Activated T-helper 17 cell treated with anti-CD3 and anti-CD28 coated beads, Interleukin-2, amount 50 U/mL, for 72 hours (primary cell): ENCODE data around the gene IL13RA1. TPM values are rescaled to one million over a fixed set of nuclear protein-coding genes. Genes with fewer than 3 reads are reported as not detected.
"Not testable (repeated sequence)": the region's sequence is repeated elsewhere in the genome, so short reads cannot be mapped to it uniquely, and the experiment has no call there.

Experiments
- ATAC-seq: fragments of 150-1000 bp; cut with Tn5 transposase; replicated peaks from 2 replicates; pipeline ENCODE4 v1.10.0; 2021; ENCODE audit warnings: mild to moderate bottlenecking, moderate library complexity
- H3K27ac Mint-ChIP-seq: one replicate; pipeline ENCODE4 v1.8.0; 2022; ENCODE audit warnings: mixed read lengths
- H3K27me3 Mint-ChIP-seq: one replicate; pipeline ENCODE4 v1.8.0; 2022; ENCODE audit warnings: mixed read lengths
- H3K36me3 Mint-ChIP-seq: one replicate; pipeline ENCODE4 v1.8.0; 2022; ENCODE audit warnings: low read depth, mild to moderate bottlenecking, mixed read lengths
- H3K4me1 Mint-ChIP-seq: one replicate; pipeline ENCODE4 v1.8.0; 2022; ENCODE audit warnings: mixed read lengths
- H3K4me3 Mint-ChIP-seq: one replicate; pipeline ENCODE4 v1.8.0; 2022; ENCODE audit warnings: mild to moderate bottlenecking, mixed read lengths
- H3K9me3 Mint-ChIP-seq: one replicate; pipeline ENCODE4 v1.8.0; 2022; ENCODE audit warnings: mixed read lengths
- total RNA-seq, 2 donors: library from RNA; stranded (reverse); gene quantifications; one replicate each; pipeline ENCODE4 v1.2.3, GENCODE V29; 2022

Gene IL13RA1
- total RNA-seq = 1 to 10 TPM in 1 of 2 donors, under 1 TPM in 1; 0.45 to 1.2 TPM

- H3K9me3 Mint-ChIP-seq = no peaks in the 10 kb centered on the region
- no peak within 1 kb of the TSS for H3K27ac Mint-ChIP-seq
- H3K36me3 Mint-ChIP-seq = no peaks in the 10 kb centered on the region
- H3K4me1 Mint-ChIP-seq = no peaks in the 10 kb centered on the region
- ATAC-seq = peak; percentile 88
- H3K4me3 Mint-ChIP-seq = peak within 1 kb of the TSS; percentile 54
- H3K27me3 Mint-ChIP-seq = peaks cover 18% of the 10 kb centered on the region
Measured at GRCh38 chrX:118726887-118727685, at the start of gene IL13RA1. Gene IL13RA1 (plus strand): TSS chrX:118727606. CDS start chrX:118727639, 33 bp downstream.

GRCh38 chrX:118679290-118679689 is 48.1 kb upstream of the IL13RA1 start:
- Mint-ChIP-seq H3K4me3 (no peak overlapping the region), H3K9me3 (no peaks in the 10 kb centered on the region), H3K4me1 (no peaks in the 10 kb centered on the region), H3K36me3 (peaks cover 80% of the 10 kb centered on the region), H3K27ac (no peak overlapping the region), H3K27me3 (no peaks in the 10 kb centered on the region)
- ATAC-seq = no peak

GRCh38 chrX:118682258-118683014 is 45.0 kb upstream of the IL13RA1 start:
- Mint-ChIP-seq H3K27me3 (no peaks in the 10 kb centered on the region), H3K4me1 (no peaks in the 10 kb centered on the region), H3K4me3 (no peak overlapping the region), H3K36me3 (peaks cover 73% of the 10 kb centered on the region), H3K27ac (no peak overlapping the region), H3K9me3 (no peaks in the 10 kb centered on the region)
- ATAC-seq = no peak

GRCh38 chrX:118685393-118685792 is 42.0 kb upstream of the IL13RA1 start:
- no peak overlapping the region for H3K4me3 Mint-ChIP-seq
- no peaks in the 10 kb centered on the region for H3K9me3 Mint-ChIP-seq
- ATAC-seq = no peak
- H3K36me3 Mint-ChIP-seq = peaks cover 68% of the 10 kb centered on the region
- no peaks in the 10 kb centered on the region for H3K4me1 Mint-ChIP-seq
- no peaks in the 10 kb centered on the region for H3K27me3 Mint-ChIP-seq
- no peak overlapping the region for H3K27ac Mint-ChIP-seq

- Mint-ChIP-seq H3K4me3 (no peak overlapping the region), H3K4me1 (no peaks in the 10 kb centered on the region), H3K27me3 (no peaks in the 10 kb centered on the region), H3K36me3 (peaks cover 43% of the 10 kb centered on the region), H3K27ac (no peak overlapping the region), H3K9me3 (no peaks in the 10 kb centered on the region)
- no peak for ATAC-seq
Measured at GRCh38 chrX:118688935-118689334, 38.5 kb upstream of the IL13RA1 start.

- no peaks in the 10 kb centered on the region for H3K9me3 Mint-ChIP-seq
Measured at GRCh38 chrX:118693843-118694242, 33.6 kb upstream of the IL13RA1 start.

GRCh38 chrX:118694638-118695037 is 32.8 kb upstream of the IL13RA1 start:
- Mint-ChIP-seq H3K4me1 (no peaks in the 10 kb centered on the region), H3K36me3 (peaks cover 10% of the 10 kb centered on the region), H3K27me3 (no peaks in the 10 kb centered on the region), H3K9me3 (no peaks in the 10 kb centered on the region), H3K27ac (no peak overlapping the region), H3K4me3 (no peak overlapping the region)
- ATAC-seq = no peak

More at GRCh38 chrX:118693843-118694242, 33.6 kb upstream of the IL13RA1 start:
- no peak overlapping the region for H3K4me3 Mint-ChIP-seq
- H3K27me3 Mint-ChIP-seq = no peaks in the 10 kb centered on the region
- no peak overlapping the region for H3K27ac Mint-ChIP-seq
- H3K4me1 Mint-ChIP-seq = no peaks in the 10 kb centered on the region
- ATAC-seq = no peak
- peaks cover 14% of the 10 kb centered on the region for H3K36me3 Mint-ChIP-seq

GRCh38 chrX:118698516-118699170 is 28.8 kb upstream of the IL13RA1 start:
- Mint-ChIP-seq H3K27ac (no peak overlapping the region), H3K9me3 (no peaks in the 10 kb centered on the region)
- ATAC-seq = no peak

GRCh38 chrX:118702741-118703140 is 24.7 kb upstream of the IL13RA1 start:
- Mint-ChIP-seq H3K4me1 (no peaks in the 10 kb centered on the region), H3K27me3 (no peaks in the 10 kb centered on the region), H3K4me3 (no peak overlapping the region), H3K27ac (no peak overlapping the region), H3K36me3 (no peaks in the 10 kb centered on the region), H3K9me3 (no peaks in the 10 kb centered on the region)
- ATAC-seq = no peak

More at GRCh38 chrX:118698516-118699170, 28.8 kb upstream of the IL13RA1 start:
- Mint-ChIP-seq H3K4me3 (no peak overlapping the region), H3K4me1 (no peaks in the 10 kb centered on the region), H3K27me3 (no peaks in the 10 kb centered on the region), H3K36me3 (no peaks in the 10 kb centered on the region)

- no peak overlapping the region for H3K27ac Mint-ChIP-seq
- no peaks in the 10 kb centered on the region for H3K27me3 Mint-ChIP-seq
- H3K36me3 Mint-ChIP-seq = no peaks in the 10 kb centered on the region
- H3K4me3 Mint-ChIP-seq = no peak overlapping the region
- peaks cover 6% of the 10 kb centered on the region for H3K4me1 Mint-ChIP-seq
- H3K9me3 Mint-ChIP-seq = no peaks in the 10 kb centered on the region
- no peak for ATAC-seq
Measured at GRCh38 chrX:118706681-118707080, 20.7 kb upstream of the IL13RA1 start.

- Mint-ChIP-seq H3K27me3 (peaks cover 4% of the 10 kb centered on the region), H3K4me1 (no peaks in the 10 kb centered on the region), H3K36me3 (no peaks in the 10 kb centered on the region), H3K4me3 (no peak overlapping the region), H3K9me3 (no peaks in the 10 kb centered on the region), H3K27ac (no peak overlapping the region)
- no peak for ATAC-seq
Measured at GRCh38 chrX:118714521-118714920, 12.9 kb upstream of the IL13RA1 start.

- ATAC-seq, H3K36me3 Mint-ChIP-seq, H3K27ac Mint-ChIP-seq, H3K27me3 Mint-ChIP-seq, H3K4me3 Mint-ChIP-seq, H3K4me1 Mint-ChIP-seq, H3K9me3 Mint-ChIP-seq: not testable (repeated sequence)
Measured at GRCh38 chrX:118715917-118716316, 11.5 kb upstream of the IL13RA1 start.

GRCh38 chrX:118716833-118717232 is 10.6 kb upstream of the IL13RA1 start:
- not testable (repeated sequence) for H3K9me3 Mint-ChIP-seq, ATAC-seq, H3K4me1 Mint-ChIP-seq, H3K36me3 Mint-ChIP-seq, H3K4me3 Mint-ChIP-seq, H3K27me3 Mint-ChIP-seq, H3K27ac Mint-ChIP-seq

- no peak for ATAC-seq
- Mint-ChIP-seq H3K27me3 (peaks cover 7% of the 10 kb centered on the region), H3K36me3 (no peaks in the 10 kb centered on the region), H3K4me3 (no peak overlapping the region), H3K27ac (no peak overlapping the region), H3K9me3 (no peaks in the 10 kb centered on the region), H3K4me1 (no peaks in the 10 kb centered on the region)
Measured at GRCh38 chrX:118717678-118718391, 9.6 kb upstream of the IL13RA1 start.
